AG10803 (cell line): ENCODE results near the gene LEMD2.
"Not testable (repeated sequence)": the region's sequence is repeated elsewhere in the genome, so short reads cannot be mapped to it uniquely, and the experiment has no call there.

Source experiments
- DNase-seq: peaks from one replicate; pipeline ENCODE4 v3.0.0; 2010; ENCODE audit warnings: low read depth
- H3K4me3 ChIP-seq: 2 replicates; pipeline ENCODE4 v1.5.1; 2011; ENCODE audit warnings: mild to moderate bottlenecking, low read length, control low read depth
- CTCF ChIP-seq: conservative IDR thresholded peaks from 2 replicates; pipeline ENCODE4 v1.5.1; 2011; ENCODE audit warnings: mild to moderate bottlenecking, low read length, control low read depth, inconsistent platforms

Gene LEMD2

DNA sequence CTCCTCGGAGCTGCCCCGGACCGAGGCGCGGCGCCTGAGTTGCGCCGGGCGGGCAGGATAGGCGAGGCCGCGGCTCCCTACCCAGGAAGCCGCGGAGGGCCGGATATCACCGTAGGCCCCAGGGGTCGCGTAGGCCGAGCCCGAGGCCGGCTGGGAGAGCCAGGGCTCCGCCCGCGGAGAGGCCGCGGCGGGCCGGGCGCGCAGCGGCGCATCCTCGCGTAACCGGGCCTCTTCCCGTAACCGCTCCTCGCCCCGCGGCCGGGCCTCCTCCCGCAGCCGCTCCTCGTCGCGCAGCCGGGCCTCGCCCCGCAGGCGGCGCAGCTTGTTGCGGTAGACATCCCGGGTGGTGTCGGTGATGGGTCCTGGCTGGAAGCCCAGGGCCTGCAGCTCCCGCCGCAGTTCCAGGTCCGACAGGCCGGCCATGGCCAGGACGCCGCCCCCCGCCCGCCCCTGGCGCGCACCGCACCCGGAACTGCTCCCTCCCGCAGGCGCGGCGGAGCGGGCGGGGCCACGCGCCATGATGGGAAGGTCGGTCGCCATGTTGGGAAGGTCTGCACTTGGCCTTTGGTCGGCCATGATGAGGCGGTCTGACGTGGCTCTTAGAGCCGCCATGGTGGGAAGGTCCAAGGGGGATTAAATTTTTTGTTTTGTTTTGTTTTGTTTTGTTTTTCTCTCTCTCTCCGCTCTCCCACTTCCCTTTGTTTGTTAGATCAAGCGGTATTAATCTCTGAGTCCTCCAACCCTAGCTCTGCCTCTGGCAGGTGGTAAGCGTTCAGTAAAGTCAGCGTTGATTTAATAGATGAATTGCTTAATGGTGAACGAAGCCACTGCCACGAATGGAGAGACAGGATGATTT, at the start of gene LEMD2:
TSS of gene LEMD2 (minus strand) at position 437 of the 856 bp plus-strand sequence. CDS start at position 423, 14 bp downstream.
- no peak for TF ChIP-seq CTCF
- peak; percentile 94 for DNase-seq
- H3K4me3 ChIP-seq: peak within 1 kb of the TSS; percentile 71

GRCh38 chr6:33837971-33838665, 49.2 kb upstream of the LEMD2 start:
- peak; percentile 25 for TF ChIP-seq CTCF
- no peak overlapping the region for H3K4me3 ChIP-seq
- peak; percentile 70 for DNase-seq

DNA sequence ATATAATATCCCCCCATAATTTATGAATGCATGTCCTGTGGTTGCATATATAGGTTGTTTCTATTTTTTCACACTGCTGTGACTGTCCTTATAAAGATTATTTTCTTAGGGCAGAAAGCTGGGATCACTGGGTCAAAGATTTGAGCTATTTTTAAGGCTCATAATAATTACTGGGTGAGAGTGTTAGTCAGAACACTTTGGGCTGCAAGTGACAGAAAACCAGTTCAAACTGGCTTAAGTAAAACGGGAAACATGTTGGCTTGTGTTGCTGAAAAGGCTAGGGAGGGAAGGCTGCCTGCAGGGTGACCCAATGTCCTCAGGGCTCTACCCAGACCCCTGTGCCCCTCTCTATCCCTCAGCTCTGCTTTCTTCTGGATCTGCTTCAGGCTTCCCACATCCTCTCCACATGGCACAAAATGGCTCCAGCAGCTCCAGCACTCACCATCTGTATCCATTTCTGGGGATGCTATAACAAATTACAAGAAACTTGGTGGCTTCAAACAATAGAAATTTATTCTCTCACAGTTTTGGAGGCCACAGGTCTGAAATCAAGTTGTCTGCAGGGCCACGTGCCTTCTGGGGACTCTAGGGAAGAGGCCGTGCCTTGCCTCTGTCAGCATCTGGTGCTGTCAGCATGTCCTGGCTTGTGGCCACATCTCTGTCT, 48.0 kb upstream of the LEMD2 start:
- no peak for DNase-seq
- no peak for TF ChIP-seq CTCF
- H3K4me3 ChIP-seq: no peak overlapping the region

DNA sequence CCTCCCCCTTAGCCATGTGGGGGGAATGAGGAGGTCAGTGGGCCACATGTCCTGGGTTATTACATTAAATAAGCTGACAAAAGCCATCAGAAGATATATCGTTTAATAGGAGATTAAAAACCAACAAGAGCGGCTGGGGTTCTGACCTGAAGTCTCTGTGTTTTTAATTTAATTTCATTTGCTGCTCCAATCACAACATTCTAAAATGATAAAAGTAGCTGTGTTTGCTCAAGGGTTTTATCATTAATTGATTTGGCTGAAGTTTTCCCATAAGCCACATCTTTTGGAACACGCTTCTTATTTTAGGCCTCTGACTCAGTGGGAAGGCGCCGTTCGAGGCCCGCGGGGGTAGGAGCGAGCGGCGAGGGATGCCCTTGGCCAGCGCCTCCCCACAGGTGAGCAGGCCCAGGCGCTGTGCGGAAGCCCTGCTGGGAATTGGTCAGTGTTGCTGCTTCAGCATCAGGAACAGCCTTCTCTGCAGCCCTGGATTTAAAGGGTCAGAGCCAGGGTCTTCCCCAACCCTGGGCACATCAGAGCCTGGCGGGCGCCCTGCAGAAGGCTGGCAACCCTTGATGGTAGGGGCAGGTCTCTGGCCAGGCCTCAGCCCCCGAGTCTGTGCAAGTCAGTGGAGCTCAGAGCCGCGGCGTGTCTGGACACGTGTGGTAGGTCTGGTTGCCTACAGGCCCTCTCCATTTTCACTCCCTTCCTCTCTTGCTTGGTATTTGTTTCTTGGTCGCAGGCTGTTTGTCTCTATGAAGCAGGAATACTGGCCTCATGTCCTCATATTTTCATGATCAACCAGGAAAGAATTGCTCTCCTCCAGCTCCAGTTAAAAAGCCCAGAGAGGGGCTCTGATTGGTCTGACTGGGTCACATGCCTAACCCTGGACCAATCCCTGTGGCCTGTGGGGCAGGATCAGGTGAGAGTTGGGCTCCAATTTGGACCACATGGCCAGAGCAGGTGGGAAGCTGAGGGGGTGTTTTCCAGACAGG, 45.8 kb upstream of the LEMD2 start:
- DNase-seq: no peak
- H3K4me3 ChIP-seq: no peak overlapping the region
- TF ChIP-seq CTCF: no peak

DNA sequence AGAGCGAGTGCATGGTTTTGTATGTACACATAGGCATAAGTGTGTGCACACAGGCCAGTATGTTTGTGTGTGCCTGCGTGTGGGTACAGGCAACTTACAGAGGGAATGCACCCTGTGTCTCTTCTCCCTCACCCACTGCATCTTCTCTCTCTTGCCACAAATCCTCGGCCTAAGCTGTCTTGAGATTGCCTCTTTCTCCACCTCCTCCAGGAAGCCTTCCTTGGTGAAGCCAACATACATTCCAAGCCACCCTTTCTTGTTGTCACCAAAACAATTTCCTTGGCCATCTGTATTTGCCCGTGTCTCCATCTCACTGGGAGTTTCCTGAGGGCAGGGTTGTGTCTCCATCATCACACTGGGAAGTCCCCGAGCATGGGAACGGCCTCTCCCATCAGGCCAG, 44.7 kb upstream of the LEMD2 start:
- H3K4me3 ChIP-seq: no peak overlapping the region
- TF ChIP-seq CTCF: no peak
- DNase-seq: no peak

DNA sequence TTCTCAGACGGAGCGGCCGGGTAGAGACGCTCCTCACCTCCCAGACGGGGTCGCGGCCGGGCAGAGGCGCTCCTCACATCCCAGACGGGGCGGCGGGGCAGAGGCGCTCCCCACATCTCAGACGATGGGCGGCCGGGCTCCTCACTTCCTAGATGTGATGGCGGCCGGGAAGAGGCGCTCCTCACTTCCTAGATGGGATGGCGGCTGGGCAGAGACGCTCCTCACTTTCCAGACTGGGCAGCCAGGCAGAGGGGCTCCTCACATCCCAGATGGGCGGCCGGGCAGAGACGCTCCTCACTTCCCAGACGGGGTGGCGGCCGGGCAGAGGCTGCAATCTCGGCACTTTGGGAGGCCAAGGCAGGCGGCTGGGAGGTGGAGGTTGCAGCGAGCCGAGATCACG, 43.9 kb upstream of the LEMD2 start:
- not testable (repeated sequence) for DNase-seq, H3K4me3 ChIP-seq

DNA sequence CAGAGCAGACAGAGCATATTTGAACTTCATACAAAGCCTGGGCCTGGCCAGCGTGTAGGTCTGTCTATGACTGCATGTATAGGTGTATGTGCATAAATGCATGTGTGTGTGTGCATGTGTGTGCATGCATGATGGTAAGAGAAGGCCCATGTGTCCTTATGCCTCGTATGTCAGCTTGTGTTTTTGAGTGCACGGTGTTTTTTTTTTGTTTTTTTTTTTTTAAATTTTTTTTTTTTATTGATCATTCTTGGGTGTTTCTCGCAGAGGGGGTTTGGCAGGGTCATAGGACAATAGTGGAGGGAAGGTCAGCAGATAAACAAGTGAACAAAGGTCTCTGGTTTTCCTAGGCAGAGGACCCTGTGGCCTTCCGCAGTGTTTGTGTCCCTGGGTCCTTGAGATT, 42.8 kb upstream of the LEMD2 start:
- DNase-seq, H3K4me3 ChIP-seq: not testable (repeated sequence)
